ENCODE measurements around the gene FIGLA.
A peak's percentile ranks its signal among the peaks of the same experiment; 100 is the strongest.

DNA sequence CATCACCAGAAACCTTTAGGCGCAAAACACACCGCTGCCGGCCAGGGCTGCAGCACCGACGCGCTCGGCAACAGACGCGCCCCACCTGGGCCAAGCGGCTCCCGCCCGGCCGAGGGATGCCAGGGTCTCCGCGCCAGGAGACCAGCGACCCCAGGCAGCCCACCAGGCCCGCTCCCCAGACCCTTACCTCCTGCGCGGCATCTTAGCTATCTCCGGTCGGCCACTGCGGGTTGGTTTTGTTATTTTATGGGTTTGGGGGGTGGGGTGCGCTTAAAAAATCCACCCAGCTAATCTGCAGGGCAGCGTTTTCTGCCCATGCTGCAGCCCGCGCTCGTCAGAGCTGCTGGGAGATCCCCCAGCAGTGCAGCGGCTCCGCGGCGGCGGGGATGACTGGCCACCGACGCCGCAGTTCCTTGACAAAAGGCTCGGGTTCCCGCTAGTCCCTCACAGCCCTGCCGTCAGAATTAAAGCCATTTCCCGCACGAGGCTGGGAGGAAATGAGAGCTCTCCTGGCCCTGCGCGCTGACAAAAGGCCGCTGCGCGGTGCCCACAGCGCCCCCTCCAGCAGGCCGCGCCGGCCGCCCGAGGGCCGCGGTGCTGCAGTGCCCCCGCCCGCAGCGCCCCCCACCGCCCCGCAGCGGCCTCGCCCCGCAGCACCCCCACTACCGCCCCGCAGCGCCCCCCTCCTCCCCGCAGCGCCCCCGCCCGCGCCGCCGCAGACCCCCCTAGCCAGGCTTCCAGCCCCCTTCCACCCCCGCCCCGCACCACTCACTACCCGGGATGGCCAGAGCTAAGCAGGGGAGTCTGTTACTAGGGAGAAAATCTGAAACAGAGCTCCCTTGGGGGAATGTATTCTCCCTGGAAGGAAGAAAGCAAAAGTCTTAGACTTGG lies 22.5 kb downstream of the FIGLA start, which contains the start of gene ADD2:
- TF ChIP-seq, protein P1, sequence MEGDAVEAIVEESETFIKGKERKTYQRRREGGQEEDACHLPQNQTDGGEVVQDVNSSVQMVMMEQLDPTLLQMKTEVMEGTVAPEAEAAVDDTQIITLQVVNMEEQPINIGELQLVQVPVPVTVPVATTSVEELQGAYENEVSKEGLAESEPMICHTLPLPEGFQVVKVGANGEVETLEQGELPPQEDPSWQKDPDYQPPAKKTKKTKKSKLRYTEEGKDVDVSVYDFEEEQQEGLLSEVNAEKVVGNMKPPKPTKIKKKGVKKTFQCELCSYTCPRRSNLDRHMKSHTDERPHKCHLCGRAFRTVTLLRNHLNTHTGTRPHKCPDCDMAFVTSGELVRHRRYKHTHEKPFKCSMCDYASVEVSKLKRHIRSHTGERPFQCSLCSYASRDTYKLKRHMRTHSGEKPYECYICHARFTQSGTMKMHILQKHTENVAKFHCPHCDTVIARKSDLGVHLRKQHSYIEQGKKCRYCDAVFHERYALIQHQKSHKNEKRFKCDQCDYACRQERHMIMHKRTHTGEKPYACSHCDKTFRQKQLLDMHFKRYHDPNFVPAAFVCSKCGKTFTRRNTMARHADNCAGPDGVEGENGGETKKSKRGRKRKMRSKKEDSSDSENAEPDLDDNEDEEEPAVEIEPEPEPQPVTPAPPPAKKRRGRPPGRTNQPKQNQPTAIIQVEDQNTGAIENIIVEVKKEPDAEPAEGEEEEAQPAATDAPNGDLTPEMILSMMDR (IDR thresholded peaks at IDR 0.05; ENCODE audit: low read depth, low read length, poor library complexity, severe bottlenecking), result peak; percentile 25
- peak; percentile 42; the same call in 1 of the 2 replicates for TF ChIP-seq EZH2phosphoT487 (IDR thresholded peaks at IDR 0.05; ENCODE audit: borderline replicate concordance, low read length)

Data from DOHH2 (cell line).